ENCODE data around the gene VARS2.

GRCh38 chr6:30972816-30973215 lies 58.8 kb downstream of the VARS2 start:
- TF ChIP-seq CTCF (conservative IDR thresholded peaks at IDR 0.05), result no peak
- no peak for TF ChIP-seq EZH2 (IDR thresholded peaks at IDR 0.05; ENCODE audit: low read depth)

All from PC-9 (cell line).